ENCODE measurements around the gene TNFRSF8. TPM values are rescaled to one million over a fixed set of nuclear protein-coding genes. Genes with fewer than 3 reads are reported as not detected.

Gene TNFRSF8
- total and polyA plus RNA-seq, 2 of the 4 experiments (the other 2 are of a cell fraction), result under 0.01 to 0.31 TPM

GRCh38 chr1:12165342-12165741, 102.2 kb downstream of the TNFRSF8 start:
- Histone ChIP-seq H3K4me1 (ENCODE audit: control insufficient read depth, insufficient read depth, low read length) (peaks cover 18% of the 10 kb centered on the region), H2AFZ (replicated peaks; ENCODE audit: low read length, poor library complexity) (no peak overlapping the region), H3K18ac (ENCODE audit: low read depth, low read length) (no peak overlapping the region), H2AK9ac (replicated peaks; ENCODE audit: low read depth, low read length, poor library complexity) (no peak overlapping the region), H3K36me3 (ENCODE audit: control insufficient read depth, insufficient read depth, low read length) (no peaks in the 10 kb centered on the region), H3K4ac (ENCODE audit: low read depth, low read length) (no peak overlapping the region; the same call in 1 of the 2 replicates), H4K20me1 (ENCODE audit: insufficient read depth, low read length) (no peaks in the 10 kb centered on the region; the same call in 1 of the 2 replicates), H3K9me1 (ENCODE audit: insufficient read depth, low read length) (peaks cover 21% of the 10 kb centered on the region), H3K27ac (ENCODE audit: insufficient read depth, low read length) (no peak overlapping the region), H4K91ac (ENCODE audit: insufficient read depth, low read depth, low read length) (no peak overlapping the region), H3K4me3 (ENCODE audit: insufficient read depth, low read depth, low read length) (no peak overlapping the region), H2BK15ac (ENCODE audit: low read depth, low read length) (0 out of 3 replicates have a peak overlapping the region, but pooled peaks have one; percentile 16), H3K9me3 (ENCODE audit: control insufficient read depth, insufficient read depth, low read length) (no peaks in the 10 kb centered on the region), H2BK120ac (ENCODE audit: low read depth, low read length) (no peak overlapping the region; the same call in 1 of the 2 replicates), H3K79me1 (ENCODE audit: low read depth in 1 of 2, low read length in 2 of 2) (no peaks in the 10 kb centered on the region), H3K27me3 (ENCODE audit: control insufficient read depth, insufficient read depth, low read length) (no peaks in the 10 kb centered on the region), H3K4me2 (ENCODE audit: low read depth, low read length) (no peak overlapping the region), H3K9ac (ENCODE audit: low read depth, low read length) (no peak overlapping the region), H3K14ac (replicated peaks; ENCODE audit: low read depth, low read length) (no peak overlapping the region), H2AK5ac (ENCODE audit: low read depth, low read length) (no peak overlapping the region), H3K23ac (ENCODE audit: low read depth, low read length) (no peak overlapping the region), H4K8ac (ENCODE audit: low read depth in 2 of 2, low read length in 2 of 2) (no peak overlapping the region), H2BK20ac (ENCODE audit: low read depth, low read length) (no peak overlapping the region), H2BK5ac (ENCODE audit: low read depth, low read length, poor library complexity, severe bottlenecking) (no peak overlapping the region), H4K5ac (ENCODE audit: low read depth, low read length) (no peak overlapping the region), H3K56ac (ENCODE audit: extremely low read depth, insufficient read depth, low read length) (no peak overlapping the region)
- TF ChIP-seq CTCF (conservative IDR thresholded peaks at IDR 0.05; ENCODE audit: low read depth, low read length) (no peak), RAD21 (IDR thresholded peaks at IDR 0.05; ENCODE audit: low read length) (no peak), CEBPB (IDR thresholded peaks at IDR 0.05; ENCODE audit: low read depth, low read length) (no peak), MAZ (IDR thresholded peaks at IDR 0.05; ENCODE audit: borderline replicate concordance, low read depth, low read length) (no peak), BHLHE40 (IDR thresholded peaks at IDR 0.05; ENCODE audit: low read depth, low read length) (no peak), POLR2A (IDR thresholded peaks at IDR 0.05; ENCODE audit: low read depth, low read length) (no peak), MAFK (IDR thresholded peaks at IDR 0.05; ENCODE audit: low read depth, low read length) (no peak), RCOR1 (IDR thresholded peaks at IDR 0.05; ENCODE audit: insufficient replicate concordance, low read length) (no peak)
- WGBS, 2 experiments (ENCODE audit: extremely low coverage in 2 of 2, insufficient read length in 1 of 2), result no CpG with 5 or more reads among the region's 4 CpGs
- in situ Hi-C loops (cut with MboI; ENCODE audit: low sequenced_read_pairs) (no loop called here), dilution Hi-C loops (cut with HindIII; ENCODE audit: low sequenced_read_pairs, unreplicated experiment) (no loop called here), intact Hi-C loops (cut with micrococcal nuclease) (no loop called here)
- no TSS peak for BruUV-seq (replicated peaks)
- POLR2A ChIA-PET (ENCODE audit: unreplicated experiment), result no interaction called here
- CTCF ChIA-PET, result no interaction called here
- no peak for DNase-seq
- no peak for ATAC-seq (ENCODE audit: low read depth)

All from IMR-90 (cell line).